Transverse colon (tissue), 4 donors: ENCODE measurements around the gene ESR1.

Source experiments
- CTCF ChIP-seq, 5 experiments: fragments of 200-600 bp in 3 of 5; fragments of 450-650 bp in 2 of 5; sonication (generic) in 3 of 5; IDR thresholded peaks; 1 replicate in 2 of 5; 2 replicates in 3 of 5; pipeline ENCODE4 v1.5.1; 2016 to 2017; ENCODE audit warnings: antibody characterized with exemption in 5 of 5, inconsistent platforms in 3 of 5, mild to moderate bottlenecking in 2 of 5, moderate library complexity in 1 of 5
- POLR2AphosphoS5 ChIP-seq, 3 donors: sonication (generic); formaldehyde crosslinking; IDR thresholded peaks; one replicate each; pipeline ENCODE4 v1.6.1; 2016; ENCODE audit warnings: antibody characterized with exemption in 3 of 3

GRCh38 chr6:151761851-151762250 lies 45.6 kb upstream of the ESR1 start:
- no peak for TF ChIP-seq CTCF (IDR thresholded peaks at IDR 0.05)
- TF ChIP-seq POLR2AphosphoS5 (IDR thresholded peaks at IDR 0.05) = no peak
